ENCODE measurements around the gene RELN. TPM values are rescaled to one million over a fixed set of nuclear protein-coding genes. Genes with fewer than 3 reads are reported as not detected.

RELN gene
- total and polyA plus RNA-seq, 2 of the 13 experiments (the other 11 are each of a cell fraction or from before 2014, with no cell fraction given), result 315 to 332 TPM

- TF ChIP-seq ZHX2 (IDR thresholded peaks at IDR 0.05; ENCODE audit: low read depth) (no peak), ZHX2 (CRISPR knock-in tag; IDR thresholded peaks at IDR 0.05; ENCODE audit: borderline replicate concordance) (no peak), MEF2D (CRISPR knock-in tag; IDR thresholded peaks at IDR 0.05) (0 out of 2 replicates have a peak, but pooled peaks have one; percentile 45), HNF4G (IDR thresholded peaks at IDR 0.05; ENCODE audit: borderline replicate concordance, low read depth, low read length) (peak; percentile 60), HNF4G (CRISPR knock-in tag; IDR thresholded peaks at IDR 0.05; ENCODE audit: borderline replicate concordance, low read depth) (no peak), CREB1 (IDR thresholded peaks at IDR 0.05) (no peak), CREB1 (CRISPR knock-in tag; IDR thresholded peaks at IDR 0.05) (0 out of 2 replicates have a peak, but pooled peaks have one; percentile 44), FOXA1 (IDR thresholded peaks at IDR 0.05) (no peak), FOXA1 (CRISPR knock-in tag; IDR thresholded peaks at IDR 0.05) (peak; percentile 51), PAXIP1 (CRISPR knock-in tag; conservative IDR thresholded peaks at IDR 0.05) (peak; percentile 84), HMG20A (CRISPR knock-in tag; IDR thresholded peaks at IDR 0.05; ENCODE audit: borderline replicate concordance) (peak; percentile 59; the same call in 1 of the 2 replicates), RXRB (CRISPR knock-in tag; IDR thresholded peaks at IDR 0.05; ENCODE audit: borderline replicate concordance) (peak; percentile 23; the same call in 1 of the 2 replicates), MIXL1 (CRISPR knock-in tag; IDR thresholded peaks at IDR 0.05) (0 out of 2 replicates have a peak, but pooled peaks have one; percentile 20), CEBPB (IDR thresholded peaks at IDR 0.05; ENCODE audit: borderline replicate concordance, low read depth, low read length) (peak; percentile 81), ATF1 (CRISPR knock-in tag; IDR thresholded peaks at IDR 0.05) (peak; percentile 49; the same call in 1 of the 2 replicates), ZNF747 (CRISPR knock-in tag; IDR thresholded peaks at IDR 0.05; ENCODE audit: borderline replicate concordance) (no peak), HDAC2 (CRISPR knock-in tag; IDR thresholded peaks at IDR 0.05) (peak; percentile 48; the same call in 1 of the 2 replicates), ARID5B (CRISPR knock-in tag; IDR thresholded peaks at IDR 0.05) (peak; percentile 86), HNF4A (CRISPR knock-in tag; IDR thresholded peaks at IDR 0.05) (peak; percentile 87)
Observed at GRCh38 chr7:103437623-103438022, 551.8 kb downstream of the RELN start (continued).
